LNCAP (cell line): ENCODE data around the gene DNER.
A peak's percentile ranks its signal among the peaks of the same experiment; 100 is the strongest.

Source experiments
- CTCF ChIP-seq: fragments of 450-650 bp; IDR thresholded peaks from 2 replicates; pipeline ENCODE4 v1.5.1; 2017; ENCODE audit warnings: mild to moderate bottlenecking

DNER gene

GRCh38 chr2:229433351-229433750 is 281.0 kb downstream of the DNER start:
- no peak for TF ChIP-seq CTCF

DNA sequence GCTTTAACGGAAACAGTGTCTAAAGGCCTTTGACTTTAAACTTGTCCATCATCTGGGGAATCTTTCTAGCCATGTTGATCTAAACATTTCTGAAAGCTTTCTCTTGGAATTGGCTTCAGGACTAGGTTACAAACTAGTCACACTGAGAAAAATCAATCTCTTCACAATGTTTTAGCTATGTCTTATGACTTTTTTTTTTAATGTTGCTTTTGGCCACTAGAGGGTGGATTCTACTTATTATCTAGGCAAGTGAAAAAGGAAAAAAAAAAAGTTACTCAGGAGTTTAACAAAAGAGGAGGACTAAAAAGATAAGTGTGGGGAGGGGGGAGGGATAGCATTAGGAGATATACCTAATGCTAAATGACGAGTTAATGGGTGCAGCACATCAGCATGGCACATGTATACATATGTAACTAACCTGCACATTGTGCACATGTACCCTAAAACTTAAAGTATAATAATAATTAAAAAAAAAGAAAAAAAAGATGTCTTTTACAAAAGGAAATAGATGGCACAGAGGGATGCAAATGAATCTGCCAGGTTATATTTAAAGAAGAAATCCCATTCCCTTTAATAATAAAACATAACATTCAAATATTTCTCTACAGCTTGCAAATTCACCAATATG is 282.9 kb downstream of the DNER start:
- TF ChIP-seq CTCF = peak; percentile 45; the same call in 1 of the 2 replicates

- no peak for TF ChIP-seq CTCF
These were observed 284.8 kb downstream of the DNER start for GRCh38 chr2:229429589-229429988.

DNA sequence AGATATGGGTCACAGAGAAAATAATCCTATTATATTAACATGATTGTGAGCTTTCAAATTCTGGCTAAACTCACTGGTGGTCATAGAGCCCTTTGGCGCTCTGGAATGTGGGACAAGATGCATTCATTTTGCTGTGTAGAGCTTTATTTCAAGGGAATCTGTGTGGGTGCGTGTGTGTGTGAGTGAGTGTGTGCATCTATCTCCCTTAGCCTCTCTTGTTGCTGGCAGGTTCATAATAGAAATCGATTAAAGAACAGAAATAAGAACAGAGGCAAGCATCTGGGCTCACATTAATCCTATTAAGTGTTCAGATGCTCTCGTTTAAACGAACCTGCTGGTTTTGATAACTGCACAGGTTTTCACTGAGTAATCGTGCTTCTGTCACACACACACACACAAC is 287.9 kb downstream of the DNER start:
- no peak for TF ChIP-seq CTCF

DNA sequence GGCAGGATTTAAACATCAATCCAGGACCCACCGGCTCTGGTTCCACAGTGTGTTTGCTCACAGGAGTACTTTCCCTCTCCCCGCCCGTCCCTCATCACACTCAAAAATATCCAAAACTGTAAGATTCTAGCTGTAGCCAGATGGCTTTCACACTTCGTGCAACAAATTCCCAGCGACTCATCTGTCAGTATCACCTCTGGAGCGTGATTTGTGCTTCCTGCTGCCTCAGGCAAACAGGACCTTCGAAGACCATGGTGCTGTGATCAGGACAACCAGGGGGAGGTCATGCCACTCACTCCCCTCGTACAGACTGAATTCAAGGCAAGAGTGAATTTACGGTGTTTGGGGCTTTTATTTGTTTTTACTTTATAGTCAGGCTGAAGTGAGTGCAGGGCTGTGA is 288.8 kb downstream of the DNER start:
- no peak for TF ChIP-seq CTCF

- no peak for TF ChIP-seq CTCF
These were observed 292.3 kb downstream of the DNER start for GRCh38 chr2:229422063-229422462.

GRCh38 chr2:229419158-229419557 is 295.2 kb downstream of the DNER start:
- TF ChIP-seq CTCF = no peak

- no peak for TF ChIP-seq CTCF
These were observed 296.4 kb downstream of the DNER start for GRCh38 chr2:229417916-229418315.
